AG04449 (cell line): ENCODE results near the gene CXCR4.
"Not testable (repeated sequence)": the region's sequence is repeated elsewhere in the genome, so short reads cannot be mapped to it uniquely, and the experiment has no call there.

Source experiments
- CTCF ChIA-PET: fragments of 350-600 bp; formaldehyde crosslinking; extraction: SDS; loops from one replicate; lab custom pipeline; 2021; ENCODE audit warnings: antibody characterized with exemption; lab: Yijun Ruan, JAX
- POLR2A ChIA-PET: fragments of 400-600, 350-600 bp; formaldehyde crosslinking; extraction: SDS; loops from one replicate; lab custom pipeline; 2020; ENCODE audit warnings: antibody characterized with exemption, inconsistent platforms; lab: Yijun Ruan, JAX
- DNase-seq: peaks from one replicate; pipeline ENCODE4 v3.0.0-alpha.2; 2010; ENCODE audit warnings: low read depth, low spot score
- H3K4me3 ChIP-seq: 2 replicates; pipeline ENCODE4 v1.5.1; 2011; ENCODE audit warnings: low read depth, mild to moderate bottlenecking, control low read depth, low read length
- TF ChIP-seq, protein P1 (sequence below): IDR thresholded peaks from one replicate; pipeline ENCODE4 v1.5.1; 2011; ENCODE audit warnings: mild to moderate bottlenecking, moderate library complexity, low read length, control low read depth, inconsistent platforms; ENCODE audit not compliant: insufficient read depth; ENCODE audit errors: missing control alignments

Gene CXCR4

DNA sequence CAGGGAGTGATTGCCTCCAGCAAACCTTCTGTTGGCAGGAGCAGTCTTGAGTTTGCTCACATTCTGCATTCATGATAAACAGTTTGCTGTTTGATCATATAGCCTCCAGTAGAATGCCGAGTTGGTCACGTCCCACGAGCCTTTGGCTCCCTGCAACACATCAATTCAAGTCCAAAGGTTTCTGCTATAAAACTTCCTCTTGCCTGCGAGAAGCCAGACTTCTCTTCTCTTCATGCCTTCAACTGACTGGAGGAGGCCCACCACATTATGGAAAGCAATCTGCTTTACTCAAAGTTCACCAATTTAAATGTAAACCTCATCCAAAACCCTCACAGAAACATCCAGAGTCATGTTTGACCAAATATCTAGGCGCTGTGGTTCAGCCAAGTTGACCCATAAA, 40.8 kb downstream of the CXCR4 start:
- TF ChIP-seq, protein P1, sequence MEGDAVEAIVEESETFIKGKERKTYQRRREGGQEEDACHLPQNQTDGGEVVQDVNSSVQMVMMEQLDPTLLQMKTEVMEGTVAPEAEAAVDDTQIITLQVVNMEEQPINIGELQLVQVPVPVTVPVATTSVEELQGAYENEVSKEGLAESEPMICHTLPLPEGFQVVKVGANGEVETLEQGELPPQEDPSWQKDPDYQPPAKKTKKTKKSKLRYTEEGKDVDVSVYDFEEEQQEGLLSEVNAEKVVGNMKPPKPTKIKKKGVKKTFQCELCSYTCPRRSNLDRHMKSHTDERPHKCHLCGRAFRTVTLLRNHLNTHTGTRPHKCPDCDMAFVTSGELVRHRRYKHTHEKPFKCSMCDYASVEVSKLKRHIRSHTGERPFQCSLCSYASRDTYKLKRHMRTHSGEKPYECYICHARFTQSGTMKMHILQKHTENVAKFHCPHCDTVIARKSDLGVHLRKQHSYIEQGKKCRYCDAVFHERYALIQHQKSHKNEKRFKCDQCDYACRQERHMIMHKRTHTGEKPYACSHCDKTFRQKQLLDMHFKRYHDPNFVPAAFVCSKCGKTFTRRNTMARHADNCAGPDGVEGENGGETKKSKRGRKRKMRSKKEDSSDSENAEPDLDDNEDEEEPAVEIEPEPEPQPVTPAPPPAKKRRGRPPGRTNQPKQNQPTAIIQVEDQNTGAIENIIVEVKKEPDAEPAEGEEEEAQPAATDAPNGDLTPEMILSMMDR, result no peak
- DNase-seq, result no peak
- H3K4me3 ChIP-seq, result no peak overlapping the region
- POLR2A ChIA-PET, result no interaction called here
- CTCF ChIA-PET, result no interaction called here

DNA sequence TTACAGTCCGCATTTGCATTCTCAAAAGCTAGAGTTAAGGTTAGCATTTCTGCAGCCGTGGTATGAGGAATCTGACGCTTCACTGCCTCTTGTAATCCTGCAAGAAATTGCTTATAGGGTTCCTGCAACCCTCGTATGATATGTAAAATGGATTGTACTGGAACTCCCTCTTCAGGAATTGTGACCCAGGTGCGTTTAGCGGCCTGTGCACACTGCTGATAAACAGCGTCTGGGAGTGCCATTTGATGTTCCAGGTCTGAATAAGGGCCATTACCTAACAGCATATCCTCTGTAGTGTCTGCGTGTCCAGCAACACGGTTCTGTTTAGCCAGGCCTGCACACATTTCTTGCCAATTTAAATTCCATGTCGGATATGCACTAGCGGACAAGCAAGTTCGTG, 42.5 kb downstream of the CXCR4 start:
- POLR2A ChIA-PET, result no interaction called here
- no peak overlapping the region for H3K4me3 ChIP-seq
- CTCF ChIA-PET, result no interaction called here
- DNase-seq, result no peak
- TF ChIP-seq, protein P1, result no peak

DNA sequence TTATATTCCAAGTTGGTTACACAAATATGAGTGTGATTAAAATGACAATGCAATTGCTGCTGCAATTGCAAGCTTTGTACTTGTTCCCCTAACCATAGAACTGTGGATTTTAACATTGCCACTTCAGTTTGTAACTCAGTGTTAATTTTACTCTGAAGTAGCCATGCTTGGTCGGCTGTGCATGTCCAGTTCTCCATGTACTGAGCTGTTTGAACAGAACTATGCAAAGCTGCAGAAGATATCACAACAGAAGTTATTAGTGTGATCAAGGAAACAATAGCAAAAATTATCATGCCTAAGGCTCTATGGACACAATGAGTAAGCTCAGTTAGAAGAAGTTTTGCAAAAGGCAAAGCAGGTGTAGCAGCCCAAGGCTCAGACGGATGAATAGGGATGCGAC, 45.3 kb downstream of the CXCR4 start:
- POLR2A ChIA-PET, result no interaction called here
- CTCF ChIA-PET, result no interaction called here
- no peak for DNase-seq
- TF ChIP-seq, protein P1, result no peak
- H3K4me3 ChIP-seq, result no peak overlapping the region

DNA sequence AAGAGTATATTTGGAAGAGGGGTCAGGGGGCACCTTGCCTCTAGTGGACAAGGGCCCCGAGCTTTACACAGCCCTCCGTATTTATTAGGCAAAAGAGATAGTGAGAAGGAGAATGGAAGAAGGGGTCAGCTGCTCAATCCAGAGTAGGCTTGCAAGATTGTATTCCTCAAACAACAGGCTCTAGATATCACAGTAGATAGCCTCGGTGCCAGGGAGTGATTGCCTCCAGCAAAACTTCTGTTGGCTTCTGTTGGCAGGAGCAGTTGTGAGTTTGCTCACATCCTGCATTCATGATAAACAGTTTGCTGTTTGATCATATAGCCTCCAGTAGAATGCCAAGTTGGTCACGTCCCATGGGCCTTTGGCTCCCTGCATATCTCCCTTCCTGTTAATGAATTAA, 46.1 kb downstream of the CXCR4 start:
- DNase-seq, POLR2A ChIA-PET, CTCF ChIA-PET, H3K4me3 ChIP-seq: not testable (repeated sequence)

DNA sequence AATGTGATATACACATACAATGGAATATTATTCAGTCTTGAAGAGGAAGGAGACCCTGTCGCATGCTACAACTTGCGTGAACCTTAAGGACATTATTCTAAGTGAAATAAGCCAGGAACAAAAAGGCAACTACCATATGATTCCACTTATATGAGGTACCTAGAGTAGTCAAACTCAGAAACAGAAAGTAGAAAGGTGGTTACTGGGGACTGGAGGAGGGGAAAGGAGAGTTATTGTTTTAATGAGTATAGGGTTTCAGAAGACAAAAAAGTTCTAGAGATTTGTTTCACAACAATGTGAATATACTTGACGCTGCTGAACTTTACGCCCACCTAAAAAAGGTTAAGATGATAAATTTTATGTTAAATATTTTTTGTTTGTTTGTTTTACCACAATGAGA, 47.0 kb downstream of the CXCR4 start:
- DNase-seq, result no peak
- POLR2A ChIA-PET, result no interaction called here
- TF ChIP-seq, protein P1, result no peak
- H3K4me3 ChIP-seq, result no peak overlapping the region
- CTCF ChIA-PET, result no interaction called here

DNA sequence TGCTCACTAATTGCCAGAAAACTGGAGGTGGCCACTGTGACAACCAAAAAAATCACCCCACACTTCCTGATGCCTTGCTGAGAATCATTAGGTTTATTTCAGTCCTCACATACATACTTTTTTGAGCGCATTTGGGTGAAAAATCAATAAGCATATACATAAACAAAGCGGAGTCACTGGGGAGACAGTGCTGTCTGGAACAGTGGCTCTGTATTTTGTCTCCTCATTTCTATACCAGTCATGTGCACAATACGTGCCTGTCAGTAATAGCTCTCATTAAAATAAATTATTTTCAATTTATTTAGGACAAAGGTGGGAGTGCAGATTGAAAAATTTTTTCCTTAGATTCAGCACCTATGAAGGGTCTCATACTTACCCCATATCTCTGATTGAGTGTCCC, 48.2 kb downstream of the CXCR4 start:
- no peak overlapping the region for H3K4me3 ChIP-seq
- no peak for DNase-seq
- TF ChIP-seq, protein P1, result no peak
- ChIA-PET CTCF (no interaction called here), POLR2A (no interaction called here)

DNA sequence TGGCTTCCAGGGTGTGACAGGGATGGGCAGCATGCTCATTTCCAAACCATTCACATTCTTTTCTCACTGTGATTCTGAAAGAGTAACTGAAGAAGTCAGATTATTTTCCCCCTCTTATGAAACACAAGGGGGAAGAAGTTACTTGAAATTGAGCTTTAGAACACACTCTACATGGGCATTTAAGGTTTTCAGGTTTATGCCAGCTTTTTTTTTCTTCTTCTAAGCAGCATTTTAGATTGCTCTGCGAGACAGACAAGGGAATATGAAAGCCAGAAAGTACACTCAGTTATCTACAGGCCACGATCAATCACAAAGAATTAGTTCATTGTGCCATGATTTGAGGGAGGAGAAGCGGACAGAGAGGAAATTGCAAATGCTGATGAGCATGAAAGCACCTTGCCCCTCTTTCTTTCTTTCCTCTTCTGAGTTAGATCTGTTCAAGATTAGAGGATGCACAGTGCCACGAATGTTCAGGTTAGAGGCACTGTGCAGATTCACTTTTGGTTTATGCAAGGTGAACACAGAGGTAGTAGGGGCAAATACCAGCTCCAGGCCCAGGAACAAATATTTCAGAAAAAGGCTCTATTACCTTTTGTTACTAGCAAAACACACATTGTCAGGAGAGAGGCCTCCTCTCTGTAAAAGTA, 49.2 kb downstream of the CXCR4 start:
- H3K4me3 ChIP-seq, result no peak overlapping the region
- ChIA-PET CTCF (no interaction called here), POLR2A (no interaction called here)
- TF ChIP-seq, protein P1, result no peak
- no peak for DNase-seq
